ENCODE results near the gene GZMA.
"Not testable (repeated sequence)": the region's sequence is repeated elsewhere in the genome, so short reads cannot be mapped to it uniquely, and the experiment has no call there.

DNA sequence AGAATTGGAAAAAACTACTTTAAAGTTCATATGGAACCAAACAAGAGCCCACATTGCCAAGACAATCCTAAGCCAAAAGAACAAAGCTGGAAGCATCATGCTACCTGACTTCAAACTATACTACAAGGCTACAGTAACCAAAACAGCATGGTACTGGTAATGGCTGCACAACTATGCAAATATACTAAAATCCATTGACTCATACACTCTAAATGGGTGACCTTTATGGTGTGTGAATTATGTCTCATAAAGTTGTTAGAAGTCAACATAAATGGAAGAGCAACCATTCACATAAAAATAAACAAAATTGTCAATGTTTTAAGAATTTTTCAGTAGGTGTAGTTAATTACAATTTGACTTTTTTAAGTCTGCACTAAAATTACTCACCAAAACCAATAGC is 1.3 kb upstream of the GZMA start:
- not testable (repeated sequence) for TF ChIP-seq REST (IDR thresholded peaks at IDR 0.05); POLR2AphosphoS2 (conservative IDR thresholded peaks at IDR 0.05; ENCODE audit: low read length); ESRRA (IDR thresholded peaks at IDR 0.05; ENCODE audit: borderline replicate concordance, low read length); MAFK (IDR thresholded peaks at IDR 0.05; ENCODE audit: partially characterized antibody); HOXA7 (CRISPR knock-in tag; IDR thresholded peaks at IDR 0.05)
- TF ChIP-seq, protein P1, sequence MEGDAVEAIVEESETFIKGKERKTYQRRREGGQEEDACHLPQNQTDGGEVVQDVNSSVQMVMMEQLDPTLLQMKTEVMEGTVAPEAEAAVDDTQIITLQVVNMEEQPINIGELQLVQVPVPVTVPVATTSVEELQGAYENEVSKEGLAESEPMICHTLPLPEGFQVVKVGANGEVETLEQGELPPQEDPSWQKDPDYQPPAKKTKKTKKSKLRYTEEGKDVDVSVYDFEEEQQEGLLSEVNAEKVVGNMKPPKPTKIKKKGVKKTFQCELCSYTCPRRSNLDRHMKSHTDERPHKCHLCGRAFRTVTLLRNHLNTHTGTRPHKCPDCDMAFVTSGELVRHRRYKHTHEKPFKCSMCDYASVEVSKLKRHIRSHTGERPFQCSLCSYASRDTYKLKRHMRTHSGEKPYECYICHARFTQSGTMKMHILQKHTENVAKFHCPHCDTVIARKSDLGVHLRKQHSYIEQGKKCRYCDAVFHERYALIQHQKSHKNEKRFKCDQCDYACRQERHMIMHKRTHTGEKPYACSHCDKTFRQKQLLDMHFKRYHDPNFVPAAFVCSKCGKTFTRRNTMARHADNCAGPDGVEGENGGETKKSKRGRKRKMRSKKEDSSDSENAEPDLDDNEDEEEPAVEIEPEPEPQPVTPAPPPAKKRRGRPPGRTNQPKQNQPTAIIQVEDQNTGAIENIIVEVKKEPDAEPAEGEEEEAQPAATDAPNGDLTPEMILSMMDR (IDR thresholded peaks at IDR 0.05) = not testable (repeated sequence)

Measured in A549 (cell line).